ENCODE results near the gene MAN2B2. TPM values are rescaled to one million over a fixed set of nuclear protein-coding genes. Genes with fewer than 3 reads are reported as not detected.

Gene MAN2B2
- total RNA-seq, 1 donor from 2014 or later = 17.7 TPM

GRCh38 chr4:6586715-6587325, 11.8 kb downstream of the MAN2B2 start:
- no peak for DNase-seq
- intact Hi-C loops (cut with micrococcal nuclease) = no loop called here
- ATAC-seq = no peak

DNA sequence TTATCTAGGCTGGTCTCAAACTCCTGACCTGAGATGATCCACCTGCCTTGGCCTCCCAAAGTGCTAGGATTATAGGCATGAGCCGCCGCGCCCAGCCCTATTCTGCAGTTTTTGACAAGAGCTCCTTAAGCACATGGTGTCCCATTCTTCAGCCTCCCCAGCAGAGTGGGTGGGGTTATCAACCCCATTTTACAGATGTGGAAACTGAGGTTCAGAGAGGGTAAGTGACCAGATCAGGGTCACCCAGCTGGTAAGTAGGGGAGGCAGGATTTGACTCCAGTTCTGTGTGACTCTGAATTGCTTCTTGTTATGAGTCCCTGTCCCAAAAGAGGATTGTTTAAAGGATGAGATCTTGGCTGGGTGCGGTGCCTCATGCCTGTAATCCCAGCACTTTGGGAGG, 14.5 kb downstream of the MAN2B2 start:
- intact Hi-C loops (cut with micrococcal nuclease) = no loop called here
- ATAC-seq = no peak
- no peak for DNase-seq

- ATAC-seq (no peak), DNase-seq (no peak)
- intact Hi-C loops (cut with micrococcal nuclease) = no loop called here
These were observed 16.3 kb downstream of the MAN2B2 start for GRCh38 chr4:6591313-6591712.

GRCh38 chr4:6591781-6592180, 16.8 kb downstream of the MAN2B2 start:
- DNase-seq (no peak), ATAC-seq (no peak)
- intact Hi-C loops (cut with micrococcal nuclease) = no loop called here

GRCh38 chr4:6592804-6593563, 18.0 kb downstream of the MAN2B2 start:
- DNase-seq (no peak), ATAC-seq (no peak)
- intact Hi-C loops (cut with micrococcal nuclease) = no loop called here

GRCh38 chr4:6594341-6594740, 19.4 kb downstream of the MAN2B2 start:
- intact Hi-C loops (cut with micrococcal nuclease) = no loop called here
- ATAC-seq = no peak
- no peak for DNase-seq

DNA sequence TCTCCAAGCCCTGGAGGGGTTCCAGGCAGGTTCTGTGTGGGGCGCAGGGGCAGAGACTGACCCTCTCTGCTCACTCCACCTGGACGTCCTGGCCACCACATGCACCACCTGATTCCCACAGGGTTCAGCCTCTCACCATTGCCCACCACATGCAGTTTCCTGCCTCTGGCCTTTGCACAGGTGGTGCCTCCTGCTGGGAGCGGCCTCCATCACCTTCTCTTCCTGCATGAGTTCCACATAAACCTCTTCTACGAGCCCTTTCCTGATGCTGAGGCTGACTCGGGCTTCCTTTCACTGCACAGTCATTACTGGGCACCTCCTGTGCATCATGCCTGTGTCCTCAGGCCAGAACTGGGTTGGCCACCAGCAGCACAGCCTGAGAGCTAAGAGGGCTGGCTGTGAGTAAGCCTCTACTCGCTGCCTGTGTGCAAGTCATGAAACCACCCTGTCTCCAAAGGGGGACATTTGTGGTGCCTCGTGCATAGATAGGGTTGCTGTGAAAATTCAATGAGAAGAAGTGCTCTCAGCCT, 19.9 kb downstream of the MAN2B2 start:
- DNase-seq = no peak
- intact Hi-C loops (cut with micrococcal nuclease) = no loop called here
- no peak for ATAC-seq

DNA sequence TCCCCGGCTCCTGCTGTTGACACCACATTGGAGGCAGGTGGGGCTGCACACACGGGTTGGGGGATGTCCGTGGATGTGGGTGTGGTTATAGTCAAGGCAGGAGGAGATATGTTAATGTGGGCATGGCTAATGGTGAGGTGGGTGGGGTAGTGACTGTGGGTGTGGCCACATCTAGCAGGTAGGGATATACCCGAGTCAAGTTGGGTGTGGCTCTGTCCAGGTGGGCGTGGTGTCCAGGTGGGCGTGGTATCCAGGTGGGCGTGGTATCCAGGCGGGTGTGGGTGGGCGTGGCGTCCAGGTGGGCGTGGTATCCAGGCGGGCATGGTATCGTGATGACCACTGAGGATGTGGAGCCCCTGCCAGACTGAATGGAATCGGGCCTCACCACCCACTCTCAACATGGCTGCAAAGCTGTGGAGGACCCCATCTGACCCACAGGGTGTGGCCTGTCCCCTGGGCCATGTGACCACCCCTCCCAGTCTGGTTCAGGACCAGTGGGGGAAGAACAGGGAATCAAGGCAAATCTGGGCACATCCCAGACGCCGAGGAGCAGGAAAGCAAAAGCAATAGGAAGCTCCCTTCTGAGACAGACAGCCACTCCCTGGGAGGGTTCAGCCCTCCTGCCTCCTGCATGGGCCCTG, 21.0 kb downstream of the MAN2B2 start:
- no peak for ATAC-seq
- intact Hi-C loops (cut with micrococcal nuclease) = no loop called here
- no peak for DNase-seq

GRCh38 chr4:6596948-6597347, 22.0 kb downstream of the MAN2B2 start:
- no peak for DNase-seq
- intact Hi-C loops (cut with micrococcal nuclease) = no loop called here
- ATAC-seq = no peak

GRCh38 chr4:6598127-6598526, 23.1 kb downstream of the MAN2B2 start:
- ATAC-seq = no peak

DNA sequence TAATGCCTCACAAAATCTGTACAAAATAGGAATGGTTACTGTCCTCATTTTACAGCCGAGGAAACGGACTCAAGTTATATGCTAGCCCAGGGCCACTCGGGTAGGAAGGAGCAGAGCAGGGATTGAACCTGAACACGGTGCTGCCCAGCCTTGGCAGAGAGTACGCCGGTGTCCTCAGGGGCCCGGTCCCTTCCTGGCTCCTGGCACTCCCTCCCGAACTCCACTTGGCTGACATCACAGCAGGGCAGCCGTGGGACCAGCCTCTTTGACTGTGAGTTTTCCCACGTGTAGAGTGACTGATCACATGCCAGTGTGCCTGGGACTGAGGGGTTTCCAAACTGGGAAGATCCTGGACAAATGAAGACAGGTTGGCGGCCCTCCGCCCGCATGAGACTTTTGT, 23.7 kb downstream of the MAN2B2 start:
- ATAC-seq = peak; percentile 45
- intact Hi-C loops (cut with micrococcal nuclease) = no loop called here
- DNase-seq = no peak

More at GRCh38 chr4:6598127-6598526, 23.1 kb downstream of the MAN2B2 start:
- no peak for DNase-seq
- intact Hi-C loops (cut with micrococcal nuclease) = no loop called here

- DNase-seq (no peak), ATAC-seq (no peak)
- intact Hi-C loops (cut with micrococcal nuclease) = no loop called here
These were observed 26.8 kb downstream of the MAN2B2 start for GRCh38 chr4:6601661-6602250.

DNA sequence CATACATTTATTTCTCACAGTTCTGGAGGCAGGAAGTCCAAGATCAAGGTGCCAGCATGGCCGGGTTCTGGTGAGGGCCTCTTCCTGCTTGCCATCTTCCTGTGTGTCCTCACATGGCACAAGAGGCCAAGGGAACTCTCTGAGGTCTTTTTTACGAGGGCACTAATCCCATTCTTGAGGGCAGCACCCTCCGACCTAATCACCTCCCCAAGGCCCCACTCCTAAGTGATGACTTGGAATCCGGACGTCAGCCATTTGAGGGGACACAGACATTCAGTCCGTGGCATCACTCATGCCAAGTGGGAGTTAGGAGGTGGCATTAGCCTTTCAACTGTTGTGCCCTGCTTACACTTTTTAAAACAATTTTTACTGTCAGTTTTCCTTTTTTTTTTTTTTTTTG, 27.3 kb downstream of the MAN2B2 start:
- ATAC-seq = no peak
- no peak for DNase-seq
- intact Hi-C loops (cut with micrococcal nuclease) = no loop called here

GRCh38 chr4:6603128-6603527, 28.1 kb downstream of the MAN2B2 start:
- ATAC-seq (no peak), DNase-seq (no peak)
- intact Hi-C loops (cut with micrococcal nuclease) = no loop called here

DNA sequence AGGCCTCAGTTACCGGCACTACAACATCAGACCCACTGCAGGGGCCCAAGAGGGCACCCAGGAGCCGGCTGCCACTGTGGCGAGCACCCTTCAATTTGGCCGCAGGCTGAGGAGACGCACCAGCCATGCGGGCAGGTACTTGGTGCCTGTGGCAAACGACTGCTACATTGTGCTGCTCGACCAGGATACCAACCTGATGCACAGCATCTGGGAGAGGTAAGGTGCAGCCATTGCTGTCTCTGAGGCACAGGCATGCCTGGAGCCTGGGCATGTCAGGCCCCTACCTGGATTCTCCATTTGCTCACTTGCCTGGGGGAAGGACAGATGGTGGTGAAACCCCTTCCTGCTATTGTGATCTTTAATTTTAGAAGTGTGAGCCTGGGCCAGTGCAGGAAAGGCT, 30.1 kb downstream of the MAN2B2 start:
- ATAC-seq (no peak), DNase-seq (no peak)
- intact Hi-C loops (cut with micrococcal nuclease) = no loop called here

DNA sequence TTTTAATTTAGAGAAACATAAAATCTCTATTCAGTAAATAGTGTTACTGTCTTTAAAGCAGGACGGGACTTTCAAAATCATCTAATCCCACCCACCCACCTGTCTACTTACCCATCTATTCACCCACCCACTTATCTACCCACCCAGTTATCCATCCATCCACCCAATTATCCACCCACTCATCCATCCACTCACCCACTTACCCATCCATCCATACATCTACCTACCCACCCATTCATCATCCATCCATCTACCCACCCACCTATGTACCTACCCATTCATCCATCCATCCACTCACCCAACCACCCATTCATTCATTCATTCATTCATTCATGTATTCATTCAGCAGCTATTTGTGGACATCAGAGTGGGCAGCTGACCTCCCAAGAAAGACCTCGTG, 30.6 kb downstream of the MAN2B2 start:
- ATAC-seq (no peak), DNase-seq (no peak)
- intact Hi-C loops (cut with micrococcal nuclease) = no loop called here

- no peak for DNase-seq
- ATAC-seq = no peak
- intact Hi-C loops (cut with micrococcal nuclease) = no loop called here
These were observed 31.7 kb downstream of the MAN2B2 start for GRCh38 chr4:6606465-6607235.

- DNase-seq (no peak), ATAC-seq (no peak)
- intact Hi-C loops (cut with micrococcal nuclease) = no loop called here
These were observed 32.5 kb downstream of the MAN2B2 start for GRCh38 chr4:6607368-6608055.
